Effector memory CD8-positive, alpha-beta T cell (primary cell): ENCODE data around the gene UBTD1.

ENCODE experiments used
- ATAC-seq: fragments of 150-1000 bp; cut with Tn5 transposase; replicated peaks from 2 replicates; pipeline ENCODE4 v1.10.0; 2021; ENCODE audit warnings: mild to moderate bottlenecking, moderate library complexity
- DNase-seq, 3 experiments: peaks; one replicate each; pipeline ENCODE4 v3.0.0; 2021
- H3K27ac Mint-ChIP-seq, 2 donors: one replicate each; pipeline ENCODE4 v1.8.0; 2022; ENCODE audit warnings: mild to moderate bottlenecking in 2 of 2, mixed read lengths in 2 of 2, moderate library complexity in 2 of 2
- H3K27me3 Mint-ChIP-seq, 2 donors: one replicate each; pipeline ENCODE4 v1.8.0; 2022; ENCODE audit warnings: mixed read lengths in 2 of 2
- H3K36me3 Mint-ChIP-seq: one replicate; pipeline ENCODE4 v1.8.0; 2022; ENCODE audit warnings: mild to moderate bottlenecking, moderate library complexity, mixed read lengths; ENCODE audit not compliant: insufficient read depth
- H3K4me1 Mint-ChIP-seq, 2 donors: one replicate each; pipeline ENCODE4 v1.8.0; 2022; ENCODE audit warnings: low read depth in 2 of 2, mixed read lengths in 2 of 2
- H3K4me3 Mint-ChIP-seq, 2 donors: one replicate each; pipeline ENCODE4 v1.8.0; 2022; ENCODE audit warnings: mild to moderate bottlenecking in 2 of 2, mixed read lengths in 2 of 2, moderate library complexity in 2 of 2
- H3K9me3 Mint-ChIP-seq, 2 donors: one replicate each; pipeline ENCODE4 v1.8.0; 2022; ENCODE audit warnings: mixed read lengths in 2 of 2

The UBTD1 gene

DNA sequence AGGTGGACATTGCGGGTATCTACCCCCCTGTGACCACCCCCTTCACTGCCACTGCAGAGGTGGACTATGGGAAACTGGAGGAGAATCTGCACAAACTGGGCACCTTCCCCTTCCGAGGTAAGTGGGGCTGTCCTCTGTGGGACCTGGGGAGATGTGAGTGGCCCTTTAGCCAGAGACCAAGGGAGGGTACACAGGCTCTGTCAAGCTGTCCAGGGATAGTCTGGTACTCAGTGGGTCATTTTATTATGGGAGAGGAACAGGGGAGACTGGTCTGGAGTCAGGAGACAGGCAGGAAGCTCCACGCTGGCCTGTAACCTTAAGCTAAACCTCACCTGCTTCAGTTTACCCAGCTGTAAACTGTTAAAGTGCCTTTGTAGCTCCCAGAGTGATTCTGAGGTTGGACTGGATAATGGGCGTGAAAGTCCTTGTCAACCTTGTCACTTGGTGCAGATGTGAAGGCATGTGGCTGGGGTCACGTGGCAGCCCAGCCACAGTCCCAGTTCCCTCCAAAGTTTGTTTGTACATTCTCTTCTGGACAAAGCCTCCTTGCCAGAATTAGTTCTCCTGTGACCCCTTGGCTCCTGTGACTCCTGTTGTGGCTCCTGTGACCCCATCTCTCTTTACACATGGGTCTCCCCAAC is 86.2 kb downstream of the UBTD1 start:
- H3K27me3 Mint-ChIP-seq = no peaks in the 10 kb centered on the region
- H3K36me3 Mint-ChIP-seq = no peaks in the 10 kb centered on the region
- no peak overlapping the region for H3K4me3 Mint-ChIP-seq
- no peak overlapping the region for H3K27ac Mint-ChIP-seq
- peaks cover 0 to 5% of the 10 kb centered on the region in 2 donors for H3K4me1 Mint-ChIP-seq
- DNase-seq = no peak
- ATAC-seq = no peak
- H3K9me3 Mint-ChIP-seq = no peaks in the 10 kb centered on the region

GRCh38 chr10:97585439-97585811 is 86.7 kb downstream of the UBTD1 start:
- H3K4me1 Mint-ChIP-seq = peaks cover 4 to 9% of the 10 kb centered on the region in 2 donors
- DNase-seq (no peak), ATAC-seq (no peak)
- no peaks in the 10 kb centered on the region for H3K36me3 Mint-ChIP-seq
- no peak overlapping the region for H3K4me3 Mint-ChIP-seq
- no peak overlapping the region for H3K27ac Mint-ChIP-seq
- H3K27me3 Mint-ChIP-seq = no peaks in the 10 kb centered on the region
- no peaks in the 10 kb centered on the region for H3K9me3 Mint-ChIP-seq

- no peak for ATAC-seq
Measured at GRCh38 chr10:97587183-97587582, 88.5 kb downstream of the UBTD1 start.

DNA sequence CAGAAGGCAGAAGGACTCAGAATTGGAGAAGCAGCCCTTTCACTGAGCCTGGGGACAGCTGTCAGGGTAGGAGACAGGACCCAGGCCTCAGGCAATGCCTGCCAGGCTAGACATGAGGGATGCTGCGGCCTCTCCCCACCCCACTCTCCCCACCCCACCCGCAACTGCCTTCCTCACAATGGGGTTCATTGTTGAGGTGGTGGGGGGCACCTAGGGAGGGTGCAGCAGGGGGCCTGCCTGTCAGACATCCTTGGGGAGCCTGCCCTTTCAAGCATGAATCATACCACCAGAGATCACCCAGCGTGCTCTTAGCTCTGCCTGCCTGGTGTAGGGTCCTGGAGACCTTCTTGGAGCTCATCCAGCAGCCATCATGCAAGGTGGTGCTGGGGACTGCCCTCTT is 90.8 kb downstream of the UBTD1 start, which contains the start of gene C10orf62:
Gene C10orf62, plus strand, starts transcription at position 243 of the 400 bp plus-strand sequence. CDS start 177 bp downstream, outside the sequence.
- H3K36me3 Mint-ChIP-seq = no peaks in the 10 kb centered on the region
- H3K27ac Mint-ChIP-seq = peak within 1 kb of the TSS; percentile 71
- H3K9me3 Mint-ChIP-seq = no peaks in the 10 kb centered on the region
- DNase-seq = no peak
- H3K4me1 Mint-ChIP-seq = peaks cover 7 to 17% of the 10 kb centered on the region in 2 donors
- ATAC-seq = no peak
- H3K4me3 Mint-ChIP-seq = peak within 1 kb of the TSS; percentile 23 to 52
- no peaks in the 10 kb centered on the region for H3K27me3 Mint-ChIP-seq

More at GRCh38 chr10:97587183-97587582, 88.5 kb downstream of the UBTD1 start:
- Mint-ChIP-seq H3K36me3 (no peaks in the 10 kb centered on the region), H3K9me3 (no peaks in the 10 kb centered on the region), H3K27ac (no peak overlapping the region), H3K4me1 (peaks cover 7 to 17% of the 10 kb centered on the region in 2 donors), H3K27me3 (no peaks in the 10 kb centered on the region), H3K4me3 (no peak overlapping the region)
- no peak for DNase-seq

GRCh38 chr10:97590082-97590747 is 91.5 kb downstream of the UBTD1 start:
- peak; percentile 91 for ATAC-seq

GRCh38 chr10:97590748-97591495 is 92.2 kb downstream of the UBTD1 start:
- H3K36me3 Mint-ChIP-seq = no peaks in the 10 kb centered on the region
- H3K27ac Mint-ChIP-seq = peak overlapping the region; percentile 71
- ATAC-seq = no peak
- H3K9me3 Mint-ChIP-seq = no peaks in the 10 kb centered on the region
- peak overlapping the region; percentile 23 to 52 for H3K4me3 Mint-ChIP-seq
- no peaks in the 10 kb centered on the region for H3K27me3 Mint-ChIP-seq
- H3K4me1 Mint-ChIP-seq = peaks cover 7 to 17% of the 10 kb centered on the region in 2 donors
- no peak for DNase-seq

More at GRCh38 chr10:97590082-97590747, 91.5 kb downstream of the UBTD1 start:
- peak; percentile 11 to 21 (median 18) for DNase-seq
- peak overlapping the region; percentile 23 to 52 for H3K4me3 Mint-ChIP-seq
- H3K4me1 Mint-ChIP-seq = peaks cover 7 to 17% of the 10 kb centered on the region in 2 donors
- no peaks in the 10 kb centered on the region for H3K27me3 Mint-ChIP-seq
- H3K9me3 Mint-ChIP-seq = no peaks in the 10 kb centered on the region
- no peaks in the 10 kb centered on the region for H3K36me3 Mint-ChIP-seq
- peak overlapping the region; percentile 71 for H3K27ac Mint-ChIP-seq

- DNase-seq (no peak), ATAC-seq (no peak)
- H3K27me3 Mint-ChIP-seq = no peaks in the 10 kb centered on the region
- no peaks in the 10 kb centered on the region for H3K36me3 Mint-ChIP-seq
- peaks cover 7 to 17% of the 10 kb centered on the region in 2 donors for H3K4me1 Mint-ChIP-seq
- no peak overlapping the region for H3K4me3 Mint-ChIP-seq
- no peaks in the 10 kb centered on the region for H3K9me3 Mint-ChIP-seq
- no peak overlapping the region for H3K27ac Mint-ChIP-seq
Measured at GRCh38 chr10:97593421-97593820, 94.7 kb downstream of the UBTD1 start.

GRCh38 chr10:97596101-97597082 is 97.7 kb downstream of the UBTD1 start:
- H3K27me3 Mint-ChIP-seq = no peaks in the 10 kb centered on the region
- H3K27ac Mint-ChIP-seq = peak overlapping the region; percentile 41 to 68
- no peaks in the 10 kb centered on the region for H3K36me3 Mint-ChIP-seq
- H3K4me3 Mint-ChIP-seq = no peak overlapping the region
- ATAC-seq = no peak
- H3K9me3 Mint-ChIP-seq = no peaks in the 10 kb centered on the region
- no peak for DNase-seq
- peaks cover 0 to 2% of the 10 kb centered on the region in 2 donors for H3K4me1 Mint-ChIP-seq

DNA sequence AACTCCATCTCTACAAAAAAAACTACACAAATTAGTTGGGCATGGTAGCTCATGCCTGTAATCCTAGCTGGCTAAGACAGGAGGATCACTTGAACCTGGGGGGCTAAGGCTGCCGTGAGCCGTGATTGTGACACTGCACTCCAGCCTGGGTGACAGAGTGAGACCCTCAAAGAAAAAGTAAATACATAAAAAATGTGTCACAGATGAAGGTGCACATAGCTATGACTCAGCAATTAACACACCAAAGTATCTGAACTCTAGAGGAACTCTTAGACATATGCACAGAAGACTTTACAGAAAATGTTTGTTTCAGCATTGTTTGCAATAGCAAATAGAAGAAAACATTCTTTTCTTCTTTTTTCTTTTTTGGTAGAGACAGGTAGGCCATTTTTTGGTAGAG is 99.1 kb downstream of the UBTD1 start:
- Mint-ChIP-seq H3K27ac (peak overlapping the region in 1 of 2 donors; percentile 41), H3K4me3 (no peak overlapping the region), H3K36me3 (no peaks in the 10 kb centered on the region), H3K27me3 (no peaks in the 10 kb centered on the region), H3K4me1 (no peaks in the 10 kb centered on the region), H3K9me3 (no peaks in the 10 kb centered on the region)
- DNase-seq = no peak
- ATAC-seq = no peak

DNA sequence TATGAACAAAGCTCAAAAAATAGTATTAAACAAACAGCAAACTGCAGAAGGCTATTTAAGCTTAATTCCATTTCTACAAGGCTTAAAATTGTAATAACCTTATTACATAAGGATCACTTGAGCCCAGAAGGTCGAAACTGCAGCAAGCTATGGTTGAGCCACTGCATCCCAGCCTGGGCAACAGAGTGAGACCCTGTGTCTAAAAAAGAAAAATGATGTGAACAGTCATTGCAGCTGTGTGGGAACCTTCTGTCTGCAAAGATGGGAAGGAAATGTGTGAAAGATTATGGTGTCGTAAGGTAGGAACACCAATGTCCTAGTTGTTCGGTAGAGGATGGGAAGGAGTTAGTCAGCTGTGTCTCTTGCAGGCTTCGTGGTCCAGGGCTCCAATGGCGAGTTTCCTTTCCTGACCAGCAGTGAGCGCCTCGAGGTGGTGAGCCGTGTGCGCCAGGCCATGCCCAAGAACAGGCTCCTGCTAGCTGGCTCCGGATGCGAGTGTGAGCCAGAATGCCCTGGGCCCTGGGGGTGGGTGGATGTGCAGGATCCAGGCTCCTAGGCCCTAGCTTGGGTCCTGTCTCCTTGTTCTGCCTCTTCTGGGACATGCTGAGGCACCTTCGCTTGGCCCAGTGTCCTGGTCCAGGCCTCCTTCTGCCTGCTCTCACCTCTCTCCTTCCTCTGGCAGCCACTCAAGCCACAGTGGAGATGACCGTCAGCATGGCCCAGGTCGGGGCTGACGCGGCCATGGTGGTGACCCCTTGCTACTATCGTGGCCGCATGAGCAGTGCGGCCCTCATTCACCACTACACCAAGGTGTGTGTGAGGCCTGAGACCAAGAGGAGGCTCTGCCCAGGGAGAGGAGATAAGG is 99.9 kb downstream of the UBTD1 start:
- H3K27ac Mint-ChIP-seq = no peak overlapping the region
- H3K9me3 Mint-ChIP-seq = no peaks in the 10 kb centered on the region
- H3K27me3 Mint-ChIP-seq = no peaks in the 10 kb centered on the region
- no peaks in the 10 kb centered on the region for H3K36me3 Mint-ChIP-seq
- no peak for ATAC-seq
- H3K4me3 Mint-ChIP-seq = no peak overlapping the region
- no peak for DNase-seq
- H3K4me1 Mint-ChIP-seq = no peaks in the 10 kb centered on the region

- DNase-seq (no peak), ATAC-seq (no peak)
- Mint-ChIP-seq H3K4me3 (no peak overlapping the region), H3K36me3 (no peaks in the 10 kb centered on the region), H3K4me1 (no peaks in the 10 kb centered on the region), H3K27ac (no peak overlapping the region), H3K27me3 (no peaks in the 10 kb centered on the region), H3K9me3 (no peaks in the 10 kb centered on the region)
Measured at GRCh38 chr10:97599272-97599619, 100.5 kb downstream of the UBTD1 start.

DNA sequence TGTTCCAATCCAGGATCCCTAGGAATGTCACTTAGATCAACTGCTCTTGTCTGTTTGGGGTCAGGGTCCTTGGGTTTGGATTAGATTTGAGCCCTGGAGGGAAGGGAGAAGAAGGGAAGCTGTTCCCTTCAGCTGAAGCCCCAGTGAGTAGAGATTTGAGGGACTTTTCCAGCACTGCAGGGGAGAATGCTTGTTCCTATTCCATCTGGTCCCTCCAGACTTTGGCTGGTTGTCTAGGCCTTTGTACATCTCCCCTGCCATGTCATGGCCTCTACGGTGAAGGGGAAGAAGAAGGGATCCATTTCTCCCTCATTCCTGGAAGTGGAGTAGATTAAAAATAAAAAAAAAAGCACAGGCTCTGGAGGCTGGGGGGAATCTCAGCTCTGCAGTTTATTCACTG is 101.9 kb downstream of the UBTD1 start:
- Mint-ChIP-seq H3K4me3 (no peak overlapping the region), H3K4me1 (no peaks in the 10 kb centered on the region), H3K36me3 (no peaks in the 10 kb centered on the region), H3K9me3 (no peaks in the 10 kb centered on the region), H3K27me3 (no peaks in the 10 kb centered on the region), H3K27ac (no peak overlapping the region)
- DNase-seq = no peak
- no peak for ATAC-seq
